CD4-positive, alpha-beta T cell (primary cell): ENCODE data around the gene MFSD12. TPM values are rescaled to one million over a fixed set of nuclear protein-coding genes. Genes with fewer than 3 reads are reported as not detected.

ENCODE experiments used
- ATAC-seq: fragments of 200-7000 bp; cut with Tn5 transposase; one replicate; pipeline ENCODE4 v1.10.0; 2022; ENCODE audit warnings: mild to moderate bottlenecking; ENCODE audit not compliant: poor library complexity
- CTCF ChIA-PET: fragments of 350-600 bp; sonication (Branson Sonifier 250); formaldehyde crosslinking; loops from one replicate; lab custom pipeline; 2021; ENCODE audit warnings: antibody characterized with exemption, inconsistent platforms; lab: Charles Lee
- POLR2A ChIA-PET: fragments of 350-600 bp; sonication (Branson Sonifier 250); formaldehyde crosslinking; loops from one replicate; lab custom pipeline; 2021; ENCODE audit warnings: antibody characterized with exemption, inconsistent platforms; lab: Charles Lee
- DNase-seq, 14 experiments: peaks; one replicate each; pipeline ENCODE4 v3.0.0-alpha.2; 2013 to 2020; ENCODE audit warnings: mixed read lengths in 2 of 14
- H3K27ac ChIP-seq, 2 donors: one replicate each; pipeline versions ENCODE4 v1.5.1 to v1.7.0; 2013; ENCODE audit warnings: low read length in 2 of 2, low read depth in 1 of 2, mild to moderate bottlenecking in 1 of 2
- H3K27me3 ChIP-seq, 2 experiments: 1 replicate in 1 of 2; 2 replicates in 1 of 2; pipeline versions ENCODE4 v1.6.1 to v1.7.0; 2013; ENCODE audit warnings: low read length in 2 of 2, control low read depth in 1 of 2, mild to moderate bottlenecking in 1 of 2, moderate library complexity in 1 of 2; ENCODE audit not compliant: insufficient read depth in 2 of 2, control insufficient read depth in 1 of 2
- H3K36me3 ChIP-seq: one replicate; pipeline ENCODE4 v1.6.1; 2013; ENCODE audit warnings: low read length, control low read depth; ENCODE audit not compliant: insufficient read depth
- H3K4me1 ChIP-seq: one replicate; pipeline ENCODE4 v1.6.1; 2013; ENCODE audit warnings: low read length, control low read depth; ENCODE audit not compliant: insufficient read depth
- H3K4me3 ChIP-seq: one replicate; pipeline ENCODE4 v1.5.1; 2013; ENCODE audit warnings: mild to moderate bottlenecking, low read length, moderate library complexity
- H3K9me3 ChIP-seq, 2 experiments: 1 replicate in 1 of 2; 2 replicates in 1 of 2; pipeline versions ENCODE4 v1.6.1 to v1.7.0; 2013; ENCODE audit warnings: low read length in 2 of 2, mild to moderate bottlenecking in 2 of 2, control low read depth in 1 of 2, moderate library complexity in 1 of 2; ENCODE audit not compliant: control insufficient read depth in 1 of 2, insufficient read depth in 1 of 2
- H3K27ac Mint-ChIP-seq: one replicate; pipeline ENCODE4 v1.8.0; 2020; ENCODE audit warnings: mixed read lengths
- H3K27me3 Mint-ChIP-seq: one replicate; pipeline ENCODE4 v1.8.0; 2021; ENCODE audit warnings: mixed read lengths
- H3K36me3 Mint-ChIP-seq: one replicate; pipeline ENCODE4 v1.8.0; 2021; ENCODE audit warnings: low read depth, mixed read lengths
- H3K4me1 Mint-ChIP-seq: one replicate; pipeline ENCODE4 v1.8.0; 2021; ENCODE audit warnings: low read depth, mixed read lengths
- H3K4me3 Mint-ChIP-seq: one replicate; pipeline ENCODE4 v1.8.0; 2020; ENCODE audit warnings: mild to moderate bottlenecking, mixed read lengths
- H3K9me3 Mint-ChIP-seq: one replicate; pipeline ENCODE4 v1.8.0; 2020; ENCODE audit warnings: mixed read lengths
- CTCF ChIP-seq: fragments of 200-600 bp; IDR thresholded peaks from one replicate; pipeline ENCODE4 v1.8.0; 2022; ENCODE audit warnings: antibody characterized with exemption, mild to moderate bottlenecking
- intact Hi-C, 2 experiments: fragments of 100-400 bp; cut with DNase I in 1 of 2; cut with micrococcal nuclease in 1 of 2; formaldehyde crosslinking; loops; one replicate each; pipeline versions ENCODE4 v1.15.1 to v1.9.0; 2023 to 2025; cut with DNase I, micrococcal nuclease
- total RNA-seq, 174 experiments: library from RNA in 2 of 174; stranded (reverse) in 2 of 174; gene quantifications; one replicate each; pipeline ENCODE4 v1.2.3 and lab custom pipeline; 2021 to 2026

MFSD12 gene
- total RNA-seq, 2 experiments from 2014 or later = 62.5 to 65.0 TPM

- no peak overlapping the region for H3K27ac Mint-ChIP-seq
- H3K4me1 Mint-ChIP-seq = no peaks in the 10 kb centered on the region
- ATAC-seq (no peak), DNase-seq (no peak)
- no peak overlapping the region for H3K4me3 ChIP-seq
- peaks cover 3% of the 10 kb centered on the region for H3K36me3 Mint-ChIP-seq
- ChIA-PET POLR2A (no interaction called here), CTCF (no interaction called here)
- intact Hi-C loops = no loop called here
- no peaks in the 10 kb centered on the region for H3K27me3 Mint-ChIP-seq
- H3K27me3 ChIP-seq = no peaks in the 10 kb centered on the region
- no peaks in the 10 kb centered on the region for H3K9me3 ChIP-seq
- no peak overlapping the region for H3K4me3 Mint-ChIP-seq
- peaks cover 4% of the 10 kb centered on the region for H3K4me1 ChIP-seq
- no peaks in the 10 kb centered on the region for H3K9me3 Mint-ChIP-seq
- H3K36me3 ChIP-seq = no peaks in the 10 kb centered on the region
- no peak overlapping the region for H3K27ac ChIP-seq
- no peak for TF ChIP-seq CTCF
Measured at GRCh38 chr19:3580156-3580934, 23.0 kb upstream of the MFSD12 start.

- intact Hi-C loops = no loop called here
- H3K4me1 ChIP-seq = peaks cover 8% of the 10 kb centered on the region
- CTCF ChIA-PET = no interaction called here
- peaks cover 0 to 6% of the 10 kb centered on the region in 2 experiments for H3K9me3 ChIP-seq
- Mint-ChIP-seq H3K27ac (no peak overlapping the region), H3K36me3 (peaks cover 12% of the 10 kb centered on the region), H3K27me3 (no peaks in the 10 kb centered on the region), H3K4me1 (peaks cover 4% of the 10 kb centered on the region), H3K4me3 (no peak overlapping the region), H3K9me3 (no peaks in the 10 kb centered on the region)
- TF ChIP-seq CTCF = no peak
- DNase-seq = no peak
- no peaks in the 10 kb centered on the region for H3K36me3 ChIP-seq
- H3K27ac ChIP-seq = no peak overlapping the region
- H3K4me3 ChIP-seq = no peak overlapping the region
- ATAC-seq = no peak
- no peaks in the 10 kb centered on the region for H3K27me3 ChIP-seq
- POLR2A ChIA-PET = interaction anchor here (0.7 kb wide), 1 partner anchor 24 kb away, joined by 3 read pairs; no protein-coding TSS in a partner anchor
Measured at GRCh38 chr19:3578390-3578789, 21.0 kb upstream of the MFSD12 start.

GRCh38 chr19:3577723-3578344 lies 20.4 kb upstream of the MFSD12 start:
- DNase-seq (no peak), ATAC-seq (no peak)
- Histone ChIP-seq H3K9me3 (peaks cover 0 to 7% of the 10 kb centered on the region in 2 experiments), H3K4me3 (no peak overlapping the region), H3K4me1 (peaks cover 11% of the 10 kb centered on the region), H3K27ac (no peak overlapping the region), H3K36me3 (no peaks in the 10 kb centered on the region), H3K27me3 (no peaks in the 10 kb centered on the region)
- Mint-ChIP-seq H3K36me3 (peaks cover 12% of the 10 kb centered on the region), H3K4me1 (peaks cover 4% of the 10 kb centered on the region), H3K27ac (no peak overlapping the region), H3K4me3 (no peak overlapping the region), H3K27me3 (no peaks in the 10 kb centered on the region), H3K9me3 (no peaks in the 10 kb centered on the region)
- ChIA-PET POLR2A (no interaction called here), CTCF (no interaction called here)
- TF ChIP-seq CTCF = no peak
- intact Hi-C loops = no loop called here
